HL-60/S4 treated with phorbol 12-myristate 13-acetate at 8.2 ng/mL for 4 days and 3 days (cell line): ENCODE data around the gene CHP2.

ENCODE experiments used
- in situ Hi-C: fragments of 300-500 bp; cut with MboI; formaldehyde crosslinking; loops from 2 replicates; pipeline ENCODE4 v1.15.0; 2022; ENCODE audit warnings: low sequenced_read_pairs

The CHP2 gene

GRCh38 chr16:23803591-23804123 lies 48.8 kb downstream of the CHP2 start:
- in situ Hi-C loops = no loop called here

GRCh38 chr16:23807028-23807427 lies 52.2 kb downstream of the CHP2 start:
- in situ Hi-C loops = no loop called here
